ENCODE results near the gene HACE1. TPM values are rescaled to one million over a fixed set of nuclear protein-coding genes. Genes with fewer than 3 reads are reported as not detected.
A peak's percentile ranks its signal among the peaks of the same experiment; 100 is the strongest.

HACE1 gene
- total RNA-seq, 1 experiment from 2014 or later: 13.0 TPM

DNA sequence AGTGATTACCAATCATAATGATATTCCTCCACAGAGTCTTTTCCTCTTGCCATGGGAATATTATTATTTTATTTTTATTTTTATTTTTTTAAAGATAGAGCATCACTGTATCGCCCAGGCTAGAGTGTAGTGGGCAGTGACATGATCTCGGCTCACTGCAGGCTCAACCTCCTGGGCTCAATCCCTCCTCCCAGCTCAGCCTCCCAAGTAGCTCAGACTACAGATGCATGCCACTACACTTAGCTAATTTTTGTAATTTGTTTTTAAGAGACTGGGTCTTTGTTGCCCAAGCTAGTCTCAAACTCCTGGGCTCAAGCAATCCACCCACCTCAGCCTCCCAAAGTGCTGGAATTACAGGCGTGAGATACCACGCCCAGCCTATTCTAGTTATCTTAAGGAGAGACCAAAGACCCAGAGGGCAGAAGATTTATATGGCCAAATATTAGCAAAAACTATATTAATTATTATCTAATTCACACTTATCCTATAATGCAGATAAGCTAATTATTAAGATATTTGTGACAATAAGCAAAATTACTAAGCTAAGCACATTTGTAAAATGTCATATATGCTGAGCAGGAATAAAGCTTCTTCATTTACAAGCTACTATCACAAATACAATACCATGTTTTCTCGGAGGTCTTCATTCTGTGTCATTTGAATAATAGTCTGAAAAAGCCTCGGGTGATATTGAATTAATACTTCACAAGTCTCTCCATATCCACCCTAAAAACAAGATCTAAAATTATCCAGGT, 63.5 kb downstream of the HACE1 start:
- TF ChIP-seq SIN3A (IDR thresholded peaks at IDR 0.05; ENCODE audit: borderline replicate concordance, insufficient read depth, low read depth, low read length): no peak
- ChIA-PET CTCF (no interaction called here), POLR2A (no interaction called here)
- intact Hi-C loops (cut with micrococcal nuclease; ENCODE audit: unreplicated experiment): no loop called here
- no peak overlapping the region for H3K4me3 ChIP-seq (ENCODE audit: low read depth in 2 of 2, low read length in 2 of 2)
- no peaks in the 10 kb centered on the region for H3K27me3 ChIP-seq (ENCODE audit: control insufficient read depth, insufficient read depth, low read length)
- in situ Hi-C loops (cut with HindIII; ENCODE audit: low pct_unique_long_range_greater_than_20kb, low sequenced_read_pairs): no loop called here
- peaks cover 1% of the 10 kb centered on the region; the same call in 1 of the 2 replicates for H3K36me3 ChIP-seq (ENCODE audit: control insufficient read depth, insufficient read depth, low read length)
- 0 out of 2 replicates have a peak, but pooled peaks cover 3% of the 10 kb centered on the region for H3K4me1 ChIP-seq (ENCODE audit: control insufficient read depth, insufficient read depth, low read length)
- no peak for DNase-seq (ENCODE audit: low read depth, low spot score)
- ATAC-seq: no peak
- no peak overlapping the region for H3K27ac ChIP-seq (ENCODE audit: low read length)
- no TSS peak for BruUV-seq (replicated peaks)
- H3K9me3 ChIP-seq (ENCODE audit: control insufficient read depth, insufficient read depth, low read depth, low read length): no peaks in the 10 kb centered on the region

DNA sequence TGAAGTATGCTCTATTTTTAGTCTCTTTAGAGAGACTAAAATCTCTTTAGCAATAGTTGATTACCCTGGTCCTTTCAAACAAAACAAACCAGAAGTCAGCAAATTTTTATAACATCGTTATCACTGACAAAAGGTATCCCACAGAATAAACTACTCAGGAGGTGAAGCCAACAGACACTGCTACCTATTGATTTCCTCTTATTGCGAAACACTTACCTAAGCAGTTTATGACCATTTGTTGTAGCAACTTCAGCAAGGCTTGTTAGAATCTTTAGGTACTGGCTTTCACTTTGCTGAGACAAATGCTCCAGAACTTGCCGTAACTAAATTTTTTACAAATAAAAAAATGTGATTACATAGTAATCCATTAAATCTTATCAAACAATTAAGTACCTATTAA, 64.4 kb downstream of the HACE1 start:
- ChIA-PET CTCF (no interaction called here), POLR2A (no interaction called here)
- H3K27me3 ChIP-seq (ENCODE audit: control insufficient read depth, insufficient read depth, low read length): no peaks in the 10 kb centered on the region
- TF ChIP-seq, protein P1, sequence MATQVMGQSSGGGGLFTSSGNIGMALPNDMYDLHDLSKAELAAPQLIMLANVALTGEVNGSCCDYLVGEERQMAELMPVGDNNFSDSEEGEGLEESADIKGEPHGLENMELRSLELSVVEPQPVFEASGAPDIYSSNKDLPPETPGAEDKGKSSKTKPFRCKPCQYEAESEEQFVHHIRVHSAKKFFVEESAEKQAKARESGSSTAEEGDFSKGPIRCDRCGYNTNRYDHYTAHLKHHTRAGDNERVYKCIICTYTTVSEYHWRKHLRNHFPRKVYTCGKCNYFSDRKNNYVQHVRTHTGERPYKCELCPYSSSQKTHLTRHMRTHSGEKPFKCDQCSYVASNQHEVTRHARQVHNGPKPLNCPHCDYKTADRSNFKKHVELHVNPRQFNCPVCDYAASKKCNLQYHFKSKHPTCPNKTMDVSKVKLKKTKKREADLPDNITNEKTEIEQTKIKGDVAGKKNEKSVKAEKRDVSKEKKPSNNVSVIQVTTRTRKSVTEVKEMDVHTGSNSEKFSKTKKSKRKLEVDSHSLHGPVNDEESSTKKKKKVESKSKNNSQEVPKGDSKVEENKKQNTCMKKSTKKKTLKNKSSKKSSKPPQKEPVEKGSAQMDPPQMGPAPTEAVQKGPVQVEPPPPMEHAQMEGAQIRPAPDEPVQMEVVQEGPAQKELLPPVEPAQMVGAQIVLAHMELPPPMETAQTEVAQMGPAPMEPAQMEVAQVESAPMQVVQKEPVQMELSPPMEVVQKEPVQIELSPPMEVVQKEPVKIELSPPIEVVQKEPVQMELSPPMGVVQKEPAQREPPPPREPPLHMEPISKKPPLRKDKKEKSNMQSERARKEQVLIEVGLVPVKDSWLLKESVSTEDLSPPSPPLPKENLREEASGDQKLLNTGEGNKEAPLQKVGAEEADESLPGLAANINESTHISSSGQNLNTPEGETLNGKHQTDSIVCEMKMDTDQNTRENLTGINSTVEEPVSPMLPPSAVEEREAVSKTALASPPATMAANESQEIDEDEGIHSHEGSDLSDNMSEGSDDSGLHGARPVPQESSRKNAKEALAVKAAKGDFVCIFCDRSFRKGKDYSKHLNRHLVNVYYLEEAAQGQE (IDR thresholded peaks at IDR 0.05; ENCODE audit: insufficient read depth in 1 of 2, low read depth in 2 of 2, low read length in 1 of 2): no peak
- no peak for TF ChIP-seq TCF7L2 (IDR thresholded peaks at IDR 0.05; ENCODE audit: low read depth, low read length)
- TF ChIP-seq POLR2AphosphoS5 (IDR thresholded peaks at IDR 0.05; ENCODE audit: low read depth, low read length): no peak
- TF ChIP-seq, protein P2, sequence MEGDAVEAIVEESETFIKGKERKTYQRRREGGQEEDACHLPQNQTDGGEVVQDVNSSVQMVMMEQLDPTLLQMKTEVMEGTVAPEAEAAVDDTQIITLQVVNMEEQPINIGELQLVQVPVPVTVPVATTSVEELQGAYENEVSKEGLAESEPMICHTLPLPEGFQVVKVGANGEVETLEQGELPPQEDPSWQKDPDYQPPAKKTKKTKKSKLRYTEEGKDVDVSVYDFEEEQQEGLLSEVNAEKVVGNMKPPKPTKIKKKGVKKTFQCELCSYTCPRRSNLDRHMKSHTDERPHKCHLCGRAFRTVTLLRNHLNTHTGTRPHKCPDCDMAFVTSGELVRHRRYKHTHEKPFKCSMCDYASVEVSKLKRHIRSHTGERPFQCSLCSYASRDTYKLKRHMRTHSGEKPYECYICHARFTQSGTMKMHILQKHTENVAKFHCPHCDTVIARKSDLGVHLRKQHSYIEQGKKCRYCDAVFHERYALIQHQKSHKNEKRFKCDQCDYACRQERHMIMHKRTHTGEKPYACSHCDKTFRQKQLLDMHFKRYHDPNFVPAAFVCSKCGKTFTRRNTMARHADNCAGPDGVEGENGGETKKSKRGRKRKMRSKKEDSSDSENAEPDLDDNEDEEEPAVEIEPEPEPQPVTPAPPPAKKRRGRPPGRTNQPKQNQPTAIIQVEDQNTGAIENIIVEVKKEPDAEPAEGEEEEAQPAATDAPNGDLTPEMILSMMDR (IDR thresholded peaks at IDR 0.05): no peak
- no peak for TF ChIP-seq SIN3A (IDR thresholded peaks at IDR 0.05; ENCODE audit: borderline replicate concordance, insufficient read depth, low read depth, low read length)
- no peak overlapping the region for H3K4me3 ChIP-seq (ENCODE audit: low read depth in 2 of 2, low read length in 2 of 2)
- 0 out of 2 replicates have a peak, but pooled peaks cover 3% of the 10 kb centered on the region for H3K4me1 ChIP-seq (ENCODE audit: control insufficient read depth, insufficient read depth, low read length)
- no peaks in the 10 kb centered on the region for H3K9me3 ChIP-seq (ENCODE audit: control insufficient read depth, insufficient read depth, low read depth, low read length)
- peaks cover 3% of the 10 kb centered on the region; the same call in 1 of the 2 replicates for H3K36me3 ChIP-seq (ENCODE audit: control insufficient read depth, insufficient read depth, low read length)
- no TSS peak for BruUV-seq (replicated peaks)
- in situ Hi-C loops (cut with HindIII; ENCODE audit: low pct_unique_long_range_greater_than_20kb, low sequenced_read_pairs): no loop called here
- ATAC-seq (no peak), DNase-seq (ENCODE audit: low read depth, low spot score) (no peak)
- intact Hi-C loops (cut with micrococcal nuclease; ENCODE audit: unreplicated experiment): no loop called here
- H3K27ac ChIP-seq (ENCODE audit: low read length): no peak overlapping the region

DNA sequence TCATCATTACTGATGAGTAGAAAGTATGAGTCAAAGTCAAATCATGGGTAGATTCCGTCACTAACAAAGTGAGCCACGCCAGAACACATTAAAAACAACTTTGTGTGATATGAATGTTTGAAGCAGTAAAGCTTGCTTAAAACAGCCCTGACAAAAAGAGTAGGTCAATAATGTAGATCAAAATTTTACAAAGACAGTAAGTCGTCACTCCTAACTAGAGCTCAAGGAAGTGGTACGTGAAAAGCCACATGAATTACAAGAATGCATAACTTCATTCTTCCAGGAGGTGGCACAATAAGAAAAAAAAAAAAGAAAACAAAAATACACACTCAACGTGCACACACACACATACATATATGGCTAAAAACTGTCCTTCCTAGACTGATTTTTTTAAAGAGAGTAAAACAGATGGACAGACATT, 69.9 kb downstream of the HACE1 start:
- no TSS peak for BruUV-seq (replicated peaks)
- Histone ChIP-seq H3K4me3 (ENCODE audit: low read depth in 2 of 2, low read length in 2 of 2) (no peak overlapping the region), H3K9me3 (ENCODE audit: control insufficient read depth, insufficient read depth, low read depth, low read length) (no peaks in the 10 kb centered on the region), H3K4me1 (ENCODE audit: control insufficient read depth, insufficient read depth, low read length) (peaks cover 8% of the 10 kb centered on the region; the same call in 1 of the 2 replicates), H3K36me3 (ENCODE audit: control insufficient read depth, insufficient read depth, low read length) (peaks cover 3% of the 10 kb centered on the region; the same call in 1 of the 2 replicates), H3K27me3 (ENCODE audit: control insufficient read depth, insufficient read depth, low read length) (no peaks in the 10 kb centered on the region), H3K27ac (ENCODE audit: low read length) (no peak overlapping the region; the same call in 1 of the 2 replicates)
- ChIA-PET POLR2A (interaction anchor here (0.6 kb wide), 2 partner anchors 44 to 95 kb away, joined by 4 read pairs; no protein-coding TSS in a partner anchor), CTCF (interaction anchor here (0.6 to 1.7 kb wide), 22 partner anchors 14 to 1201 kb away, joined by 3 to 31 read pairs (median 4); no protein-coding TSS in a partner anchor)
- TF ChIP-seq POLR2AphosphoS5 (IDR thresholded peaks at IDR 0.05; ENCODE audit: low read depth, low read length): no peak
- TF ChIP-seq, protein P2 (IDR thresholded peaks at IDR 0.05): peak; percentile 63; the same call in 1 of the 2 replicates
- DNase-seq (ENCODE audit: low read depth, low spot score) (peak; percentile 22), ATAC-seq (peak; percentile 74)
- intact Hi-C loops (cut with micrococcal nuclease; ENCODE audit: unreplicated experiment): loop anchor here (2.0 to 5.0 kb wide), 2 partner anchors 168 to 289 kb away; partner anchors contain the start of gene LIN28B
- in situ Hi-C loops (cut with HindIII; ENCODE audit: low pct_unique_long_range_greater_than_20kb, low sequenced_read_pairs): no loop called here
